SU-DHL-6 (cell line): ENCODE results near the gene CCDC80.

ENCODE experiments used
- H2AFZ ChIP-seq: fragments of 200-600 bp; sonication (generic); 2 replicates; pipeline ENCODE4 v1.6.1; 2014; ENCODE audit warnings: low read depth, mild to moderate bottlenecking, moderate library complexity, mixed read lengths, antibody characterized with exemption, low read length; ENCODE audit not compliant: severe bottlenecking
- H3F3A ChIP-seq: fragments of 200-600 bp; shearing (Covaris generic); 2 replicates; pipeline ENCODE4 v1.6.0; 2016; ENCODE audit warnings: antibody characterized with exemption, mild to moderate bottlenecking; ENCODE audit not compliant: insufficient read depth
- H3K27ac ChIP-seq: fragments of 200-600 bp; sonication (generic); 2 replicates; pipeline ENCODE4 v1.5.1; 2016; ENCODE audit warnings: low read depth, mild to moderate bottlenecking, low read length, moderate library complexity, mixed read lengths
- H3K27me3 ChIP-seq: fragments of 200-600 bp; sonication (generic), shearing (Covaris generic); 2 replicates; pipeline ENCODE4 v1.6.0; 2014; ENCODE audit warnings: mild to moderate bottlenecking, low read length
- H3K36me3 ChIP-seq: fragments of 200-600 bp; sonication (generic); 2 replicates; pipeline ENCODE4 v1.6.1; 2014; ENCODE audit warnings: mild to moderate bottlenecking, low read length, mixed read lengths
- H3K4me2 ChIP-seq: fragments of 300-600, 200-600 bp; shearing (Covaris generic), sonication (generic); 2 replicates; pipeline ENCODE4 v1.6.0; 2014; ENCODE audit warnings: low read length, low read depth, mild to moderate bottlenecking; ENCODE audit not compliant: poor library complexity, severe bottlenecking
- H3K4me3 ChIP-seq: fragments of 200-600 bp; sonication (generic); 2 replicates; pipeline ENCODE4 v1.5.1; 2014; ENCODE audit warnings: antibody characterized with exemption, low read length, mild to moderate bottlenecking, mixed read lengths; ENCODE audit not compliant: insufficient read depth, poor library complexity, severe bottlenecking
- H3K79me2 ChIP-seq: fragments of 200-600 bp; sonication (generic); 2 replicates; pipeline ENCODE4 v1.6.1; 2014; ENCODE audit warnings: mild to moderate bottlenecking, low read length, moderate library complexity; ENCODE audit not compliant: insufficient read depth
- H3K9ac ChIP-seq: fragments of 200-600 bp; sonication (generic); 2 replicates; pipeline ENCODE4 v1.7.0; 2014; ENCODE audit warnings: mild to moderate bottlenecking, low read length
- H3K9me2 ChIP-seq: fragments of 200-600 bp; sonication (generic); replicated peaks from 2 replicates; pipeline ENCODE4 v1.6.1; 2014; ENCODE audit warnings: low read length; ENCODE audit not compliant: insufficient read depth
- H3K9me3 ChIP-seq: fragments of 200-600 bp; sonication (generic); 2 replicates; pipeline ENCODE4 v1.6.1; 2014; ENCODE audit warnings: low read length, mixed read lengths; ENCODE audit not compliant: insufficient read depth
- H4K20me1 ChIP-seq: fragments of 200-600 bp; sonication (generic); 2 replicates; pipeline ENCODE4 v1.6.1; 2014; ENCODE audit warnings: low read depth, mild to moderate bottlenecking, antibody characterized with exemption, low read length, moderate library complexity, mixed read lengths
- EZH2phosphoT487 ChIP-seq: fragments of 200-600 bp; sonication (generic), shearing (Covaris generic); conservative IDR thresholded peaks from 2 replicates; pipeline ENCODE4 v1.6.1; 2018; ENCODE audit warnings: mild to moderate bottlenecking, antibody characterized with exemption, low read length, moderate library complexity, mixed read lengths
- TF ChIP-seq, protein P1 (sequence below): fragments of 200-600 bp; sonication (generic); IDR thresholded peaks from one replicate; pipeline ENCODE4 v1.5.1; 2017; ENCODE audit warnings: antibody characterized with exemption, mild to moderate bottlenecking, low read length, moderate library complexity; ENCODE audit not compliant: insufficient read depth, poor library complexity, severe bottlenecking

Gene CCDC80

DNA sequence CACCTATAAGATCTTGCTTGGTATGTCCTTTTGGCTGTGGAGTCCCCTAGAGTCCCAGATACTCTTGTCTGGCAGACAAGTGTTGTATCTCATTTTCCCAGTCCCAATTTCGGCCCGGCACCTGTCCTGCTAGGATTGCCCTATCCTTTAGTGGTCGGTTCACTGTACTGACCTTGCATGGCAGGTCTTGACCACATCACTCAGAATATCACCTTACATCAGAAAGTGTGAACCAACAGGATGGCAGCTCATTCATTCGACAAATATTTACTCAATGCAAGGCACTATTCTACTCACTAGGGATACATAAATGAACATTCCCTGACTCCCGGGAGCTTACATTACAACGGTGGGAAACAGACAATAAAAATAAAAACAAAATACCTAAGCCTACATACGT, 5.7 kb upstream of the CCDC80 start:
- no peak overlapping the region for H3K4me2 ChIP-seq
- no peak overlapping the region for H3K27ac ChIP-seq
- no peak overlapping the region for H3K4me3 ChIP-seq
- H3K79me2 ChIP-seq, result no peaks in the 10 kb centered on the region
- H3K27me3 ChIP-seq, result no peaks in the 10 kb centered on the region
- no peaks in the 10 kb centered on the region for H4K20me1 ChIP-seq
- H3F3A ChIP-seq, result no peaks in the 10 kb centered on the region
- no peaks in the 10 kb centered on the region for H3K36me3 ChIP-seq
- no peak overlapping the region for H3K9ac ChIP-seq
- no peaks in the 10 kb centered on the region for H3K9me3 ChIP-seq
- TF ChIP-seq EZH2phosphoT487, result no peak
- TF ChIP-seq, protein P1, sequence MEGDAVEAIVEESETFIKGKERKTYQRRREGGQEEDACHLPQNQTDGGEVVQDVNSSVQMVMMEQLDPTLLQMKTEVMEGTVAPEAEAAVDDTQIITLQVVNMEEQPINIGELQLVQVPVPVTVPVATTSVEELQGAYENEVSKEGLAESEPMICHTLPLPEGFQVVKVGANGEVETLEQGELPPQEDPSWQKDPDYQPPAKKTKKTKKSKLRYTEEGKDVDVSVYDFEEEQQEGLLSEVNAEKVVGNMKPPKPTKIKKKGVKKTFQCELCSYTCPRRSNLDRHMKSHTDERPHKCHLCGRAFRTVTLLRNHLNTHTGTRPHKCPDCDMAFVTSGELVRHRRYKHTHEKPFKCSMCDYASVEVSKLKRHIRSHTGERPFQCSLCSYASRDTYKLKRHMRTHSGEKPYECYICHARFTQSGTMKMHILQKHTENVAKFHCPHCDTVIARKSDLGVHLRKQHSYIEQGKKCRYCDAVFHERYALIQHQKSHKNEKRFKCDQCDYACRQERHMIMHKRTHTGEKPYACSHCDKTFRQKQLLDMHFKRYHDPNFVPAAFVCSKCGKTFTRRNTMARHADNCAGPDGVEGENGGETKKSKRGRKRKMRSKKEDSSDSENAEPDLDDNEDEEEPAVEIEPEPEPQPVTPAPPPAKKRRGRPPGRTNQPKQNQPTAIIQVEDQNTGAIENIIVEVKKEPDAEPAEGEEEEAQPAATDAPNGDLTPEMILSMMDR, result no peak
- H2AFZ ChIP-seq, result no peak overlapping the region
- H3K9me2 ChIP-seq, result no peaks in the 10 kb centered on the region

DNA sequence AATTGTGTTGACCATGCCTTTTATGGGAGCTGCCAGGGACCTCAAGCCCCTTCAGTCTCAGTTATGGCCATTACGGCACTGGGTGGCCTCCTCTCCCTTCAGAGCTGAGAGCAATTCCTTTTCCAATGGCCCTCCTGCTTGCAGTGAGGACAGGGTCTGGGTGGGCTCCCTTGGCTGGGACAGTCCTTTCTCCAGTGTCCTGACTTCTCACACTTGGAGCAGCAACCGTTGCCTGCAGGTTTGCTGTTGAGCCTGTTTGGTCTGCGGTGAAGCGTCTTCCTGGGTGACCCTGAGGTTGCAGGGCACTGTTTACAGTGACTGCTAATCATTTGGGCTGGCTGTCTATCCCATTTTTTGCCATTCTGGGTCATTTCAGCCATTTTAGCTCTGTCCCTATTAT, 3.5 kb upstream of the CCDC80 start:
- H3K27ac ChIP-seq, result no peak overlapping the region
- H3K9ac ChIP-seq, result no peak overlapping the region
- H3K4me3 ChIP-seq, result no peak overlapping the region
- H3K27me3 ChIP-seq, result no peaks in the 10 kb centered on the region
- no peaks in the 10 kb centered on the region for H3K36me3 ChIP-seq
- no peak for TF ChIP-seq EZH2phosphoT487
- TF ChIP-seq, protein P1, result no peak
- H4K20me1 ChIP-seq, result no peaks in the 10 kb centered on the region
- no peaks in the 10 kb centered on the region for H3K9me2 ChIP-seq
- no peak overlapping the region for H3K4me2 ChIP-seq
- no peaks in the 10 kb centered on the region for H3K9me3 ChIP-seq
- no peaks in the 10 kb centered on the region for H3K79me2 ChIP-seq
- no peaks in the 10 kb centered on the region for H3F3A ChIP-seq
- no peak overlapping the region for H2AFZ ChIP-seq

DNA sequence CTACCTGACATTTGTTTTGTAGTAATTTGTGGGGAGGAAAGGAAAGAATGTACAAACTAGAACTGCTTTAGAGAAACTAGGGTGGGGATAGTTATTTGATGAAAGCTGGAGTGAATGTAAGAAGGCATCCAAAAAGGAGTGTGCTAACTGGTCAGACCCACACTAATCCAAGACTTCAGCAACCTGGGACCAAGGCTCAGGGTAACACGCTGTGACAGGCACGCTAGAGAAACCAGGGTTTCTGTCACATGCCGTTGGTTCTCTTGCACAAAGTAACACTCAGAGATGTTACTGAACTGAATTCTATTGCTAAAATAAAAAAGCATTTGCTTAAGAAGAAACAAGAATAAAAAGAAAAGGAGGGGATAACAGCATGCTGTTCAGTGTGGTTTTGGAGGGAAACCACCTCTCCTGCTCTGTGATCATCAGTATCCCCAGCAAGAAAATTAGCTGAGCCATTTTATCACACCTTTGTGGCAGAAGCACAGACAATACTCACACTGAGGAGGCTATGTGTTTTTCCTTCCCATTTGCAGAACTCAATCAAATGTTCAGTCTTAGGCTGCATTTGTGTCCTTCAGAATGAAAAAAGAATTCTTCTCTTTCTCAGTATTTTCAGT, 2.8 kb upstream of the CCDC80 start:
- Histone ChIP-seq H3F3A (no peaks in the 10 kb centered on the region), H3K4me2 (no peak overlapping the region), H3K27ac (no peak overlapping the region), H3K9ac (no peak overlapping the region), H3K9me3 (no peaks in the 10 kb centered on the region), H4K20me1 (no peaks in the 10 kb centered on the region), H3K79me2 (no peaks in the 10 kb centered on the region), H3K9me2 (no peaks in the 10 kb centered on the region), H3K4me3 (no peak overlapping the region), H3K27me3 (no peaks in the 10 kb centered on the region), H2AFZ (no peak overlapping the region), H3K36me3 (no peaks in the 10 kb centered on the region)
- TF ChIP-seq, protein P1, result no peak
- TF ChIP-seq EZH2phosphoT487, result no peak
